DMS 273 treated with DMSO at 0.1 percent for 48 hours (cell line): ENCODE results near the gene DAB2IP.

ENCODE experiments used
- DNase-seq: peaks from one replicate; lab custom pipeline; 2025; lab: John Stamatoyannopoulos, UW

Gene DAB2IP

GRCh38 chr9:121818016-121818661 lies 166.7 kb downstream of the DAB2IP start:
- DNase-seq: no peak

- no peak for DNase-seq
Observed at GRCh38 chr9:121818841-121819427, 167.5 kb downstream of the DAB2IP start.

GRCh38 chr9:121819428-121820231 lies 168.2 kb downstream of the DAB2IP start:
- peak; percentile 13 for DNase-seq

- no peak for DNase-seq
Observed at GRCh38 chr9:121820286-121821005, 169.0 kb downstream of the DAB2IP start.

- DNase-seq: no peak
Observed at GRCh38 chr9:121821326-121821725, 169.9 kb downstream of the DAB2IP start.

GRCh38 chr9:121822093-121823085 lies 171.0 kb downstream of the DAB2IP start:
- no peak for DNase-seq

- no peak for DNase-seq
Observed at GRCh38 chr9:121823451-121824169, 172.2 kb downstream of the DAB2IP start.

- no peak for DNase-seq
Observed at GRCh38 chr9:121824651-121825030, 173.2 kb downstream of the DAB2IP start.

- no peak for DNase-seq
Observed at GRCh38 chr9:121825031-121825691, 173.7 kb downstream of the DAB2IP start.

- no peak for DNase-seq
Observed at GRCh38 chr9:121826711-121827110, 175.3 kb downstream of the DAB2IP start.

GRCh38 chr9:121827251-121827967 lies 176.0 kb downstream of the DAB2IP start:
- no peak for DNase-seq

- DNase-seq: no peak
Observed at GRCh38 chr9:121830441-121831140, 179.2 kb downstream of the DAB2IP start.

- no peak for DNase-seq
Observed at GRCh38 chr9:121831869-121832268, 180.4 kb downstream of the DAB2IP start.

GRCh38 chr9:121833061-121833460 lies 181.6 kb downstream of the DAB2IP start:
- no peak for DNase-seq
